Activated CD4-positive, CD25-positive, alpha-beta regulatory T cell treated with anti-CD3 and anti-CD28 coated beads, Interleukin-2, amount 50 U/mL, for 16 hours (primary cell): ENCODE data around the gene WDHD1.
"Not testable (repeated sequence)": the region's sequence is repeated elsewhere in the genome, so short reads cannot be mapped to it uniquely, and the experiment has no call there.

Source experiments
- DNase-seq: peaks from one replicate; pipeline ENCODE4 v3.0.0-alpha.2; 2020; ENCODE audit warnings: low read depth, low spot score

Gene WDHD1

GRCh38 chr14:54908190-54908589 lies 118.7 kb downstream of the WDHD1 start:
- no peak for DNase-seq

GRCh38 chr14:54906075-54906474 lies 120.8 kb downstream of the WDHD1 start:
- DNase-seq: no peak

- DNase-seq: peak; percentile 42
Measured at GRCh38 chr14:54902521-54903420, 124.1 kb downstream of the WDHD1 start, which contains the start of gene GCH1. Gene GCH1 (minus strand): TSS chr14:54902826. CDS start chr14:54902663, 163 bp downstream.

GRCh38 chr14:54902143-54902520 lies 124.8 kb downstream of the WDHD1 start:
- DNase-seq: peak; percentile 55

- DNase-seq: no peak
Measured at GRCh38 chr14:54901380-54902142, 125.3 kb downstream of the WDHD1 start.

GRCh38 chr14:54899573-54899972 lies 127.3 kb downstream of the WDHD1 start:
- no peak for DNase-seq

GRCh38 chr14:54897809-54898555 lies 128.9 kb downstream of the WDHD1 start:
- DNase-seq: not testable (repeated sequence)

GRCh38 chr14:54895683-54896082 lies 131.2 kb downstream of the WDHD1 start:
- no peak for DNase-seq

GRCh38 chr14:54894995-54895394 lies 131.9 kb downstream of the WDHD1 start:
- no peak for DNase-seq

GRCh38 chr14:54893151-54893760 lies 133.6 kb downstream of the WDHD1 start:
- no peak for DNase-seq

- DNase-seq: no peak
Measured at GRCh38 chr14:54891471-54892245, 135.2 kb downstream of the WDHD1 start.

GRCh38 chr14:54890788-54891187 lies 136.1 kb downstream of the WDHD1 start:
- DNase-seq: no peak

- DNase-seq: no peak
Measured at GRCh38 chr14:54889919-54890318, 137.0 kb downstream of the WDHD1 start.
